GM19239 (cell line): ENCODE data around the gene SEMA6D.
"Not testable (repeated sequence)": the region's sequence is repeated elsewhere in the genome, so short reads cannot be mapped to it uniquely, and the experiment has no call there.

Source experiments
- DNase-seq: peaks from one replicate; pipeline ENCODE4 v3.0.0; 2011; ENCODE audit warnings: low spot score; ENCODE audit not compliant: insufficient read length
- FAIRE-seq: peaks from 2 replicates; lab custom pipeline; 2011; peaks lifted over from hg19 to GRCh38; lab: Jason Lieb, UNC

The SEMA6D gene

DNA sequence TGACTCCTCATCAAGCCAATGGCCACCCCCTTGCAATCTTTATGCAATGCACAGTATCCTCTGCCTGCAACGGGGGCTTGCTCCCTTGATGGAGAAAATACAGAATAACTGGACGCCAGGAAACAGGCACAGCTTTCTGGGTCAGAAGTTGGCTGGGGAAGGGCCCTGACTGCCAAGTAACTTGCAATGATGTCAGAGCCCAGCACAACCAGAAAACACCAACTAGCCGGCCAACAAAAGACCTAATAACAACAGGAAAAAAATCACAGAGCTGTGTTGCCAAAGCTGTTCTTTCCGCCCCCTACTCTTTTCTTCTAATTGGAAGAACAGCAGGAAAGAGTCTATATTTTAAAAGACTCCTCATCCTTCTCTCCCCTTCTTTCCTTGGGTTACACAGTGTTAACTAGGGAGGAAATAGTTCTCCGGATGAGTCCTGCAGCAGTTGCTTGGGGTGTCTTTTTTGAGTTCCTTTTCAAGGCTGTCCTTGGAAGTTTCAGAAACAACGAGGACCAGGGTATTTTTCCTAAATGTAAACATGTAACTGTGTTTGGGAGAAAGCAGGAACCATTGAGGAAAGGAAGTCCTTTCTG is 1.4 kb upstream of the SEMA6D start:
- DNase-seq (no peak), FAIRE-seq (no peak)

DNA sequence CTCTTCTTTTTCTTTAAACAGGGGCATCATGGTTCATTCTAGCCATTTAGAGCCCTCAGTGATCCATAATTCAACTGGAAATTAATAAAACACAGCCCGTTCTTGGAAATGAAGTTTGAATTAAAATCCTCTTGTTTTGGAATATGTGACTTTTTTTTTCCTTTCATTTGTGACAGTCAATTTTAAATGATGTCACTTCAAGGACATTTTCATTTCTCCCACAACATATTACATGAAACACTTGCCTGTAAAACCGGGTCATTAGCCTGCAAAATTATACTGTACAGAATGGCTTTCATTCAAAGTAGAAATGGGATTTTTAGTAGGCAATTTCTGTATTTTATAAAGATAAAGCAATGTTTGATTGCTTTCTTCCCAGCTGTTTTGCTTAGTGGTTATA is 789 bp upstream of the SEMA6D start:
- DNase-seq (no peak), FAIRE-seq (no peak)

DNA sequence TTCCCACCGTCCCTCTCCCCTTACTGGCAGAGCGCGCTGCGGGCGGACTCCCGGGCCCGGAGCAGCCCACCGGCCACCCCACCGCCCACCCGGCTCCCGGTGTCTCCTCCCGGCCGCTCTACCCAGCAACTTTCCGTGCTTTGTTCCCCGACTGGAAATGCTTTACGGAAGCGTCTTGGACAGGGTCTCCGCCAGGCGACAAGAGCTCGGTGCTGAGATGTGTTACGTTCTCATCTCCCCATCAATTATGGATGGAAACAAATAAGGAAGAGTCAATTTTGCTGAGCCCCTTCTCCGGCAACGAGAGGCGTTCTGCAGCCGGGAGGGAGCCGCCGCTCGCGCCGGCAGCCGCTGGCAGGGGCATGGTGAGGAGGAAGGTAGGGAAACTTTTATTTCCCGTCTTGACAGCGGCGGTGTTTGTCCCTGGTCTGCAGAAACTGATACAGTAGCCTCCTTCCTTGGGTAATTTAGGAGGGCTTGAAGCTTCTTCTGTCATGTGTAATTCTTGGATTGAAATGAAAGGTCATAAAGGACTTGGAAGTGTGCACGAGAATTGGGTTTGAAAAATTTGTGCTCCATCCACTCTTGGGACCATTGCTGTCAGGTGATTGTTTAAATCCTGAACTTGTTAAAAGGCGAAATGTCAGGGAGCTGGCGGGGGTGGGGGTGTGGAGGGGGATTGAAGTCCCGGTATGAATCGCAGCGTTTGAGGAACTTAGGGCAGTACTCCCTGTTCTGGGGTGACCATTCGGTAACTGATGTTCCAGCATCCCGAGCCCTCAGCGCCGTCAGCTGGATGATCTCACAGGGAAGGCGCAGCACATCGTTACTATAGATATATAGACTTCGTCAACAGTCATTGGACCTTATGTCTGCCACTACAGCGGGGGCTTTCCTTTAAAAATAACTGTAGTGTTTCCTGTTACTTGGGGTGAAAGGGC is 1.5 kb downstream of the SEMA6D start:
- DNase-seq (no peak), FAIRE-seq (no peak)

DNA sequence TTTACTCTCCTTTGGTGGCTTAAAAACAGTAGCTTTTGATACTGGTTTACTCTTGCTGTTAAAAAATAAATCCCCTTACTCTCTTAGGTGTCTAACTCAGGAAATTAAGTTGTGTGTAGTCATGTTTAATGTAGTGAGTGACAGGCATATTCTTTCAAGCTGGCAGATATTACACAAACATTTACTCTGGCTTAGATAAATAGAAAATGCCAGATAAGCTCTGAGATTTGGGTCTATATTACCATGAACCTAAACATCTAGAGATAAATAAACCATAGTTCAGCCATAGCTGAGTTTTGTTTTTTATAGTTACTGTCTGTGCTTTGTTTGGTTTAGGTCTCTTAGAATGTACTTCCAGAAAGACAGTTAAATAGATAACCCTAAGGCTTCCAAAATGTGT is 2.4 kb downstream of the SEMA6D start:
- DNase-seq = no peak
- no peak for FAIRE-seq

DNA sequence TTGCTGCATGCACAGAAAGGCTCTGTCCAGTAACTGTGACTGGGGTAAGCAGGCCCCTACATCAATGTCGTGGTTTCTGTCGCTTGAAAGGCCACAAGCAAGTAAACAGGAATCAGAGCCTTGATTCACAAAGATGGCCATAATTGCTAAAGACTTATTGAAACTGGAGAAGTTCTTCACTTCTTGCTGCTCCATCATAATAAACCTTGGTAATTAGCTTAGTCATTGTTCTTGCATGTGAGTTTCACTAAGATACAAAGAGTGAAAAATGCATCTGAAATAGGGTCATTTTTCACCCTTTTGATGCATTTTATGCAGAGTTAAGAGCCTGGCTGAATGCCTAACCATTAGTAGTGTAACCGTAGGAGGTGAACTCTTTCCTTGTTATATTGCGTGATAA is 3.2 kb downstream of the SEMA6D start:
- FAIRE-seq (no peak), DNase-seq (no peak)

DNA sequence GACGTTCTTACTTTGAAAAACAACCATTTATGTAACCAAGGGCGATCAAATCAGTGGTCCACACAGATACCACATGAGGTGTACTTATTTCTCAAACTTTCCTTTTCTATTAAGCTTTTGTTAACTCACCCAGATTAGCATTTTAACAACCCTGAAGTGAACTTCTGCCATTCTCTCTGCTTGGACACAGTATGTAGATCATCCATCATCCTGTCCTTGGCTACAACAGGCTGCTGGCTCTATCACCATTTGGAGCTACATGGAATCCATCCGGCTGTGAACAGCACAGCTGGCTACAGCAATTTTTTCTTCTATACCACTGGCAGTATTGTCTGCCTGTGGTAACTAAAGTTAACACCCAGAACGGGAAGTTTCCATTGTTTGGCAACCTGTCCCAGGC is 4.4 kb downstream of the SEMA6D start:
- FAIRE-seq (no peak), DNase-seq (no peak)

DNA sequence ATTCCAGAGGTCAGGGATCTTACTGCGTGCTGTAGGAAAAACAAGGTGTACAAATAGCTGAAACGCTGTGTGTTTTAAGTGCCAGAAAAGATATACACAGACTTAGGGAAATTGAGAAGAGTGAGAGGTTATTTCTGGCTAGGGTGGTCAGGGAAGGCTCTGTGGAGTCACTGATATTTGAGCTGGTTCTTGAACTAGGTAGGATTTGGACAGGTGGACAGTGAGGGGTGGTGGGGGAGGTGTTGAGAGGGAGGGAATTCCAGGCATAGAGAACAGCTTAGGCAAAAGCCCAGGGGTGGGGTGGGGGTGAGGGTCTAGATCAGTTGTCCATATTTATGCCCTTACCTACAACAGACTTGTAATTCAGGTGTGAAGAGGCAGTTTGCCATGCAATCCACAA is 7.0 kb downstream of the SEMA6D start:
- FAIRE-seq (no peak), DNase-seq (no peak)

DNA sequence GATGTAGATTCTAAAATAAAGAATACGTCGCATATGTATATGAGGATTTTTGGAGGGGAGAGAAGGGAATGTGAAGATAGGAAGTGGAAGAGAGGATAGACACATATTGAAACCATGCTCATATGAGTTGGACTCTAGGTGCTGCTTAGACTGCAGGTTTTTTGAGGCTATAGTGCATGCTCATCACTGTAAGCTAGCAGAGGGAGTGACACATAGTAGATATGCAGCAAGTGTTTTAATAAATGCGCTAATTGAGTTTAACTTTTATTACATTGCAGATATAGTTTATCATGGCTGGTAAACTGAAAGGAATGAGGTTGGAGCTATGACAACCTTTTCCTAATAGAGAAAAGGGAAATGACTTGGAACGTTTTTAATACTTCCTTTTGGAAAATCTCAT is 7.7 kb downstream of the SEMA6D start:
- FAIRE-seq (no peak), DNase-seq (no peak)

DNA sequence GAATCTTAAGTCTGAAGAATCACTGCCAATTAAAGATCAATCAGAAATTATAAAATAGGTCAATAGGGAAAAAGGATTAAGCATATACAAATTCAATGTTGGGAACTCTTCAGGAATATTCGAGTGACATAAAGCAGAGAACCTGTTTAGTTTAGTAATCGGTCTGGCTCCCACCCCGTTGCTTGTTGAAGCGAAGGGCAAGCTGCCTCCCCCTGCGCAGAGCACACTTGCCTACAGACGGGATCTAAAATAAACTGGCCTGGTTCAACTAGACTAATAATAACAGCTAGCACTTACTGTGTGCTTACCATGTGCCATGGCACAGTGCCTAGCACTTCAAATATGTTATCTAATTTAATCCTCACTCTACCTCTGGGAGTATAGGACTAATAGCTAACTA is 8.6 kb downstream of the SEMA6D start:
- FAIRE-seq (no peak), DNase-seq (no peak)

DNA sequence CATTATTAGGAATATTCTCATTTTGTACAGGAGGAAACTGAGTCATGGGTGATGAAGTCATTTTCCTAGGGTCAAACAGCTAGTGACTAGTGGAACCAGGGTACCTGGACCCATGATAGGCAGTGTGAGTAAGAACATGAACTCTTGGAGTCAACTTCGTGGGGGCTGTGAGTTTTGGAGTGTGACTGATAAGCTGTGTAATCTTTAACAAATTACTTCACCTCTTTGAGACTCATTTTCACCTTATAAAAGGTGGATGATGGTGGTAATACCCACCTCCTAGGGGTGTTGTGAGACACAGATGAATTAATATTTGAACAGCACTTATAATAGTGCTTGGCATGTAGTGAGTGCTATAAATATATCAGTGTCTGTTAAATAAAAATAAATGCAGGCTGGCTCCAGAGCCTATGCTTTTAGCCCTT is 9.1 kb downstream of the SEMA6D start:
- FAIRE-seq (no peak), DNase-seq (no peak)

DNA sequence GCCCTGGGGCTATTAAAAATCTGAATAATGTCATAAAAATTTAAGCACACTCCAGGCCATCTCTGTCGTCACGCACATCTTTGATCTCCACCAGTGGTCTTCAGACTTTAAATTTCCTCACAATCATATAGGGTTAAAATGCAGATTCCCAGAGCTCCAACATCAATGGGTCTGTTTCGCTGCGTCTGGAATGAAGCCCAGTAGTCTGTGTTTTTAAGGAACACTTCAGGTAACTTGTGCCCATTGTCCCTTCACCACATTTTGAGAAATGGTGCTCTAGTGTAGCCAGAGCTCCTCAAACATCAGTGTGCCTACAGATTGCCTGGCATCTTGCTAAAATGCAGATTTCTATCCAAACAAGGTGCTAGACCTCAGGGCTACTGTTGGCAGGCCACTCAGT is 9.8 kb downstream of the SEMA6D start:
- FAIRE-seq (no peak), DNase-seq (no peak)

DNA sequence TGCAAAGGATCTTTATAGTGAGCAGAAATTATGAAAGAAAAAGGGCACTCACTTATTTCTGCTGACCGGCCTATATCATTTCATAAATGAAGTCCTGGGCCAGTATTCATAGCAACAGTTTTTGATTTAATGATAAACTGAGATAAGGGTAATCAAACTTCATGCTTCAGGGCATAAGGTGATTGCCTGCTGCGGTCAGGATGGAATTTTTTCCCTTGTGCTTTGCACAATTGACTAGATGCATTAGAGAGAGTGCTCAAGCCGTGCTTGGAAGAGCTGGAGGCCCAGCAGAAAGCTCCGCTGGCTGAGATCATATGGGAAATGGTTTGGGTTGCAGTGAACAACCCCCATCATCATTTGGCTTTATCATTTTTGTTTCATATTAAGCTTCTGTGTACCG is 10.4 kb downstream of the SEMA6D start:
- FAIRE-seq (no peak), DNase-seq (no peak)

DNA sequence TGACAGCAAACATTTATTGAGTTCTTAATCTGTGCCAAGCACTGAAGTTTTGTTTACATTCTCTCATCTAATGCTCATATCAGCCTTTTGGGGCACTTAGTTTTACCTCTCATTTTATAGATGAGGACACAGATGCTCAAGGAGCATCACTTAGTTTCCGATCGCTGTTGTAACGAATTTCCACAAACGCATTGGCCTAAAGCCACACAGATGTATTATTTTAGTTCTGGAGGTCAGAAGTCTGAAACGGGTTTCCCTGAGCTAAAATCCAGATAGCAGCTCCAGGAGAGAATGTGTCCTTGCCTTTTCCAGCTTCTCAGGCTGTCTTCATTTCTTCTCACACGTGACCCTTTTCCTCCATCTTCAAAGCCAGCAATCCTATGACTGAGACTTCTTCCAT is 11.1 kb downstream of the SEMA6D start:
- no peak for DNase-seq
- no peak for FAIRE-seq

DNA sequence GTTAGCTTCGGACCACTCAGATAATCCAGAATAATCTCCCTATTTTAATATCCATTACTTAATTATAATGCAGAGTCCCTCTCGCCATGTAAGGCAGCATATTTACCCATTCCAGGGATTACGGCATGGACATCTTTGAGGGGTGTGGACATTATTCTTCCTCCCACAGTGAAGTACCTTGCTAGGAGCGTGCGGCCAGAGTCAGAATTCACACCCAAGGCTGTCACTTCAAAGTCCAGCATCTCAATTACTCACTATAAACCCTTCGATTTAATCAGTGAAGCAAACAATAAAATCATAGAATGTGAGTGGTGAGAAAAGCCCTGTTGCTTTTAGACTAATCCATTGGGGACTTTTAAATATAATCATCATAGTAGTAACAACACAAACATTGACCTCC is 11.6 kb downstream of the SEMA6D start:
- FAIRE-seq (no peak), DNase-seq (no peak)

DNA sequence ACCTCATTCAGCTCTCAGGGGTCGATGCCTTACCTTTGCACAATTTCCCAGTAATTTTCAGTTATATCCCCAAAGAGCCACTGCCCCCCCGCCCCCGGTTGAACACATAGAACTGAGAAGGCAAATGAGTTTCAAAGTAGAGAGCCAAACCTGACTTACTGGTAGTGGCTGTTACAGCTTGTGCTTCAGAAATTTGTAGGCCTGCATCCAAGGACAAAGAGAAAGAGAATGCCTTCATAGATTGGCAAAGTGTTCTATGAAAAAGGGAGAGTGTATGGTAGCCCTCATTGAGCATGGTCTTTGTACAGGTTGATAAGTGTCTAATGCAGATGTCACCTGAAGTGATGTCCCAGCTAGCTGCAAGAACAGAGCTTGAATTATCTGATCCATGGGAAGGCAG is 13.9 kb downstream of the SEMA6D start:
- FAIRE-seq = no peak
- no peak for DNase-seq

DNA sequence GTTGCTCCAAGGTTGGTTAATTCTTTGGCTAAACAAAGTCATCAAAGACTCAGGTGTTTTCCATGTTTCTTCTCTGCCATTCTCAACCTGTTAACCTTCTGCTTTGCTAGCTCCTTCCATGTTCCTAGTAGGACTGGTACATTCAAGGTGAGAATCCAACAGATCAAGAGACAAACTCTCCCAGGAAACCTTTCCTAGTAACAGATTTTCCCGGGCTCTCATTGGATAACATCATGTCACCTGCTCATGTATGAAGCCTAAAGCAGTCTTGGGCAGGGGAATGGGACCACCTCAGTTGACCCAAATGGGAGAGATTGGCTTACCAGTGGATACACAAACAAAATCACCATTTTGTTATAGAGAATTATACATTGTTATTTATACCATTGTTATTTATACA is 14.9 kb downstream of the SEMA6D start:
- DNase-seq (no peak), FAIRE-seq (no peak)

DNA sequence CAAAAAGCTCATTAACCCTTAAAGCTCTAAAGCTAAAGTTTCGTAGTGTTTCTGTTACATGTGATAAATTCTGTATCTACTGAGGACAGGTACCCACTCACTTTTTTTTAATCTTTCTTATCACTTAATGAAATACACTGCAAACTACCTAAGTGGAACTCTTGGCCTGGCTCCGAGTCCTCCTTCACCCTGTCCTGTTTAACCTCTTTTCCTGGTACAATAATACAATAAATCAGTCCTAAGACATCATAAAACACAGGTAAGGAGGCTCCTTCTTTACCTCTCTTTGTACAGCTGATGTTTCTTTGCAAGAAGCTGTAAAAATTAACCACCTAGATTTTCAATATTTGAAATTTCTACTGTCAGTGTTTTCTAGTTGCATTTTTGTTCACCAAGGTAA is 15.8 kb downstream of the SEMA6D start:
- DNase-seq (no peak), FAIRE-seq (no peak)

DNA sequence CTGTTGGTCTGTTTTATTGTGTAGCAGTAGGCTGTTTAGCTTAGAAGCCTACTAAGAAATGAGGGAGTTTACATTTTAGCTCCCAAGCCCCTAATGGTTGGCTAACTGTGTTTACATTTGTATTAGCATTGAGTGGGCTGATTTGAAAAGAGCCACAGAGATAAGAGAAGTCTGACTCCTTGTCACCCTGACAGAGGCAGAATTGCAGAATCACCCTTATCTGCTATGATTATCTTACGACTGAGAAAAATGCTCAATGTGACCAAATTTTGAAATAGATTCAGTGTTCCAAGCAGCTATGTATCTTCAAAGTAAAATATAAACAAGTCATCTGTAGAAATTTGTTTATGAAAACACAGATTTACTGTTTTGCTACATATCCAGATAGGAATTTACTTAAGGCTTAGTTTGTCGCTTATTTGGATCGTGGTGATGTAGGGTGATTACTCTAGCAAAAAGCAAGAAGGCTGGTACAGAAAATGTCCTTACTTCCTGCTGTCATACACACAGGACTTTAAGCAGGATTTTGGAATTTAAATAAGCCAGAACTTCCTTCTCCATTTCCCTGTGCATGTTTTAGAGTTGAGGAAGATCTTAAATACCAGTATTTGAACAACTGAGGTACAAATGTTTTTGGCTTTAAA is 19.0 kb downstream of the SEMA6D start:
- DNase-seq = no peak
- FAIRE-seq = no peak

DNA sequence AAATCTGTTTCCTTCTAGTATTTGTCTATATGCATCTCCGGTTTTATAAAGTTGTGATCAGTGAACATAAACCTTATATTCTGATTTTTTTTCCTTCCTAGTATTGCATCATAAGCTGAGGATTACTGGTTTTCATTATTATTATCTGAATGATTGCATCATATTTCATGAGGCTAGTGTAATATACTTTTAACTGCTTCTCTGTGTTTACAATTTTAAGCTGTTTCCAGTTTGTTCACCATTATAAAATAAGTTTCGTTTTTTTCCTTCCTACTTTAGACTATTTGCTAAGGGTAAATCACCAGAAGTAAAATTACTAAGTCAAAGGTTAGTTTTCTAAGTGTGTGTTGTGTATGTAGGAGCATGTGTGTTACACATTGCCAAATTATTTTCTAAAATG is 20.2 kb downstream of the SEMA6D start:
- DNase-seq (no peak), FAIRE-seq (no peak)

DNA sequence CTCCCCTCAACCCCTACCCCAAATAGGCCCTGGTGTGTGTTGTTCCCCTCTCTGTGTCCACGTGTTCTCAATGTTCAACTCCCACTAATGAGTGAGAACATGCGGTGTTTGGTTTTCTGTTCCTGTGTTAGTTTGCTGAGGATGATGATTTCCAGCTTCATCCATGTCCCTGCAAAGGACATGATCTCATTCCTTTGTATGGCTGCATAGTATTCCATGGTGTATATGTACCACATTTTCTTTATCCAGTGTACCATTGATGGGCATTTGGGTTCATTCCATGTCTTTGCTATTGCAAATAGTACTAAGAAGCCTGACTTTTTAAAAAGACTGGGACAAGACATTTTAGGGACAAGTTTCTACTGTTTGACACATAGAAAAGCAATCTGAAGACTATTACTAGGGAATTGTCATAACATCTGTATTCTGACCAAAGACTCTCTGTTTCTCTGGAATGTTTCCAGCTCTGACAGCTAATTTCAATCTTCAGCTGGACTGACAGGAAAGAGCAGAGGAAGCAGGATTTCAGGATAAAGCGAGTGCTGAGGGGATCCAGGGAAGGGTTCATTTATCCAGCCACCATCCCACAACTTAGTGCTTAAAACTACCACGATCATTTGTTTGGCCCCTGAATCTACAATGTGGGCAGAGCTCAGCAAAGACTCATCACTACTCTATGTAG is 21.0 kb downstream of the SEMA6D start:
- FAIRE-seq, DNase-seq: not testable (repeated sequence)

DNA sequence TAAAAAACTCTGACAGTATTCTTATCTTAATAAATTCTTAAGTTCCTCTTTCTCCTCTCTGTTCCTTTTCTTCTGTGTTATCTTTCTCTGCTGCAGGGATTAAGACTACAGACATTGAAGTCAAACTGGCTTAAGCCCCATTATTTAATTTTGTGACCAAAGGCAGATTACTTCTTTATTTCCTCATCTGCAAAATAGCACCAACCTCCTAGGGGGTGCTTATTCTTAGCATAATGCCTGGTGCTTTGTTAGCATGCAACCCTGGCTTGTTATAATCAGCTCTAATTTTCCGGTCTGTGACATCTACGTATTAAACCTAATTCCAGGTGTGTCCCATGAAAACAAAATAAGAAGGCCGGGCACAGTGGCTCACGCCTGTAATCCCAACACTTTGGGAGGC is 23.8 kb downstream of the SEMA6D start:
- no peak for FAIRE-seq
- no peak for DNase-seq
